Stimulated activated CD4-positive, alpha-beta T cell treated with anti-CD3 and anti-CD28 coated beads, TNF-alpha, amount 100 ng/mL, for 48 hours (primary cell): Measurements from ENCODE around the gene SPTBN4.
"Not testable (repeated sequence)": the region's sequence is repeated elsewhere in the genome, so short reads cannot be mapped to it uniquely, and the experiment has no call there.

Experiments
- DNase-seq, 3 donors: peaks; one replicate each; pipeline ENCODE4 v3.0.0-alpha.2; 2020; ENCODE audit warnings: low read depth in 3 of 3

SPTBN4 gene

GRCh38 chr19:40506099-40506498, 39.3 kb downstream of the SPTBN4 start:
- DNase-seq: no peak

GRCh38 chr19:40507892-40508291, 41.1 kb downstream of the SPTBN4 start:
- DNase-seq: no peak

GRCh38 chr19:40508739-40509260, 42.0 kb downstream of the SPTBN4 start:
- no peak for DNase-seq

GRCh38 chr19:40510526-40511115, 43.8 kb downstream of the SPTBN4 start:
- no peak for DNase-seq

- no peak for DNase-seq
These were observed 44.7 kb downstream of the SPTBN4 start for GRCh38 chr19:40511487-40511886.

- no peak for DNase-seq
These were observed 45.3 kb downstream of the SPTBN4 start for GRCh38 chr19:40512110-40512472.

GRCh38 chr19:40512473-40513344, 45.9 kb downstream of the SPTBN4 start:
- no peak for DNase-seq

- DNase-seq: no peak
These were observed 46.5 kb downstream of the SPTBN4 start for GRCh38 chr19:40513345-40513678.

GRCh38 chr19:40513741-40514315, 47.0 kb downstream of the SPTBN4 start:
- DNase-seq: no peak

- no peak for DNase-seq
These were observed 50.4 kb downstream of the SPTBN4 start for GRCh38 chr19:40517248-40517647.

GRCh38 chr19:40519352-40520322, 52.8 kb downstream of the SPTBN4 start:
- no peak for DNase-seq

- no peak for DNase-seq
These were observed 54.5 kb downstream of the SPTBN4 start for GRCh38 chr19:40521276-40521675.

GRCh38 chr19:40521900-40522299, 55.1 kb downstream of the SPTBN4 start:
- DNase-seq: not testable (repeated sequence)

- peak; percentile 17 to 43 (median 39) for DNase-seq
These were observed 56.7 kb downstream of the SPTBN4 start for GRCh38 chr19:40523322-40524047.

GRCh38 chr19:40524133-40524549, 57.3 kb downstream of the SPTBN4 start:
- no peak for DNase-seq

- no peak for DNase-seq
These were observed 57.9 kb downstream of the SPTBN4 start for GRCh38 chr19:40524655-40525054.

GRCh38 chr19:40525234-40526051, 58.6 kb downstream of the SPTBN4 start:
- no peak for DNase-seq

GRCh38 chr19:40528078-40528477, 61.3 kb downstream of the SPTBN4 start:
- no peak for DNase-seq

- no peak for DNase-seq
These were observed 61.8 kb downstream of the SPTBN4 start for GRCh38 chr19:40528533-40529092.
